H9 (cell line): ENCODE results near the gene KCNE1. TPM values are rescaled to one million over a fixed set of nuclear protein-coding genes. Genes with fewer than 3 reads are reported as not detected.
"Not testable (repeated sequence)": the region's sequence is repeated elsewhere in the genome, so short reads cannot be mapped to it uniquely, and the experiment has no call there.

Experiments
- DNase-seq: peaks from one replicate; pipeline ENCODE4 v3.0.0-alpha.2; 2017
- H2AFZ ChIP-seq: one replicate; pipeline ENCODE4 v1.6.1; 2013; ENCODE audit warnings: mild to moderate bottlenecking, low read length, control low read depth, moderate library complexity
- H2AK5ac ChIP-seq: 2 replicates; pipeline ENCODE4 v1.6.1; 2013; ENCODE audit warnings: low read length, control low read depth, mixed read lengths; ENCODE audit not compliant: insufficient read length
- H2BK120ac ChIP-seq: one replicate; pipeline ENCODE4 v1.6.1; 2013; ENCODE audit warnings: low read depth, mild to moderate bottlenecking, low read length, control low read depth, inconsistent platforms; ENCODE audit not compliant: poor library complexity, severe bottlenecking
- H2BK12ac ChIP-seq: 2 replicates; pipeline ENCODE4 v1.6.1; 2013; ENCODE audit warnings: low read length, control low read depth, mixed read lengths, low read depth; ENCODE audit not compliant: insufficient read length
- H2BK15ac ChIP-seq: 2 replicates; pipeline ENCODE4 v1.6.1; 2013; ENCODE audit warnings: low read depth, low read length, control low read depth
- H2BK20ac ChIP-seq: one replicate; pipeline ENCODE4 v1.6.1; 2013; ENCODE audit warnings: low read depth, mild to moderate bottlenecking, low read length, control low read depth, inconsistent platforms; ENCODE audit not compliant: poor library complexity, severe bottlenecking
- H2BK5ac ChIP-seq: 2 replicates; pipeline ENCODE4 v1.6.1; 2013; ENCODE audit warnings: low read length, control low read depth, mixed read lengths; ENCODE audit not compliant: insufficient read length
- H3K14ac ChIP-seq: 2 replicates; pipeline ENCODE4 v1.6.1; 2013; ENCODE audit warnings: low read length, control low read depth; ENCODE audit not compliant: insufficient read depth
- H3K18ac ChIP-seq: 2 replicates; pipeline ENCODE4 v1.6.1; 2013; ENCODE audit warnings: low read depth, mild to moderate bottlenecking, mixed read lengths, low read length, control low read depth; ENCODE audit not compliant: insufficient read length
- H3K23ac ChIP-seq: 2 replicates; pipeline ENCODE4 v1.6.1; 2013; ENCODE audit warnings: low read length, control low read depth, mixed read lengths, low read depth; ENCODE audit not compliant: insufficient read length
- H3K23me2 ChIP-seq: 2 replicates; pipeline ENCODE4 v1.6.1; 2013; ENCODE audit warnings: low read depth, mild to moderate bottlenecking, mixed read lengths, low read length, control low read depth; ENCODE audit not compliant: insufficient read length, poor library complexity, severe bottlenecking
- H3K27ac ChIP-seq: 2 replicates; pipeline ENCODE4 v1.5.1; 2013; ENCODE audit warnings: low read length, control low read depth, mixed read lengths, low read depth; ENCODE audit not compliant: insufficient read length
- H3K27me3 ChIP-seq: 2 replicates; pipeline ENCODE4 v1.6.1; 2013; ENCODE audit warnings: low read length, control low read depth, inconsistent platforms; ENCODE audit not compliant: insufficient read depth
- H3K4ac ChIP-seq: 2 replicates; pipeline ENCODE4 v1.6.1; 2013; ENCODE audit warnings: low read depth, mild to moderate bottlenecking, control low read depth, inconsistent platforms, low read length, moderate library complexity
- H3K4me1 ChIP-seq: 2 replicates; pipeline ENCODE4 v1.6.1; 2013; ENCODE audit warnings: low read length, control low read depth, inconsistent platforms; ENCODE audit not compliant: insufficient read depth
- H3K4me2 ChIP-seq: 2 replicates; pipeline ENCODE4 v1.6.1; 2013; ENCODE audit warnings: low read length, control low read depth, mixed read lengths; ENCODE audit not compliant: insufficient read length, insufficient read depth
- H3K56ac ChIP-seq: 2 replicates; pipeline ENCODE4 v1.6.1; 2013; ENCODE audit warnings: low read depth, mild to moderate bottlenecking, mixed read lengths, low read length, control low read depth; ENCODE audit not compliant: insufficient read length
- H3K79me1 ChIP-seq: 2 replicates; pipeline ENCODE4 v1.6.1; 2013; ENCODE audit warnings: low read depth, mild to moderate bottlenecking, moderate library complexity, low read length, control low read depth, inconsistent platforms; ENCODE audit not compliant: insufficient read depth, poor library complexity, severe bottlenecking
- H3K79me2 ChIP-seq: 2 replicates; pipeline ENCODE4 v1.6.1; 2013; ENCODE audit warnings: low read length, control low read depth, inconsistent platforms; ENCODE audit not compliant: insufficient read depth
- H3K9ac ChIP-seq: 2 replicates; pipeline ENCODE4 v1.6.1; 2013; ENCODE audit warnings: low read length, control low read depth, mixed read lengths; ENCODE audit not compliant: insufficient read length; ENCODE audit errors: extremely low read depth
- H3K9me3 ChIP-seq: one replicate; pipeline ENCODE4 v1.6.1; 2013; ENCODE audit warnings: low read depth, low read length, inconsistent platforms; ENCODE audit not compliant: control insufficient read depth
- H3T11ph ChIP-seq: one replicate; pipeline ENCODE4 v1.6.1; 2013; ENCODE audit warnings: mild to moderate bottlenecking, low read length, control low read depth, inconsistent platforms
- H4K20me1 ChIP-seq: one replicate; pipeline ENCODE4 v1.6.1; 2013; ENCODE audit not compliant: control insufficient read depth, insufficient read length, insufficient read depth
- H4K5ac ChIP-seq: 2 replicates; pipeline ENCODE4 v1.6.1; 2013; ENCODE audit warnings: low read depth, mild to moderate bottlenecking, mixed read lengths, low read length, control low read depth; ENCODE audit not compliant: insufficient read length
- H4K8ac ChIP-seq: replicated peaks from 2 replicates; pipeline ENCODE4 v1.6.1; 2013; ENCODE audit warnings: low read length, control low read depth, mixed read lengths, low read depth; ENCODE audit not compliant: insufficient read length
- H4K91ac ChIP-seq: 2 replicates; pipeline ENCODE4 v1.6.1; 2013; ENCODE audit warnings: low read depth, mild to moderate bottlenecking, moderate library complexity, mixed read lengths, low read length, control low read depth; ENCODE audit not compliant: insufficient read length
- H3K27ac Mint-ChIP-seq, 3 experiments: 2 replicates in 2 of 3; 3 replicates in 1 of 3; pipeline ENCODE4 v1.8.0; 2020 to 2021; ENCODE audit warnings: mixed read lengths in 3 of 3, mild to moderate bottlenecking in 1 of 3, moderate library complexity in 1 of 3
- H3K27me3 Mint-ChIP-seq: 2 replicates; pipeline ENCODE4 v1.8.0; 2021; ENCODE audit warnings: low read depth, mild to moderate bottlenecking, moderate library complexity, mixed read lengths
- H3K36me3 Mint-ChIP-seq, 3 experiments: 2 replicates in 2 of 3; 3 replicates in 1 of 3; pipeline ENCODE4 v1.8.0; 2020 to 2021; ENCODE audit warnings: low read depth in 3 of 3, mixed read lengths in 3 of 3; ENCODE audit not compliant: insufficient read depth in 1 of 3
- H3K4me1 Mint-ChIP-seq, 2 experiments: 2 replicates each; pipeline ENCODE4 v1.8.0; 2020; ENCODE audit warnings: mixed read lengths in 2 of 2
- H3K4me3 Mint-ChIP-seq, 2 experiments: 2 replicates in 1 of 2; 3 replicates in 1 of 2; pipeline ENCODE4 v1.8.0; 2020 to 2021; ENCODE audit warnings: mild to moderate bottlenecking in 2 of 2, mixed read lengths in 2 of 2, moderate library complexity in 1 of 2
- H3K9me3 Mint-ChIP-seq, 2 experiments: 2 replicates in 1 of 2; 3 replicates in 1 of 2; pipeline ENCODE4 v1.8.0; 2020; ENCODE audit warnings: mild to moderate bottlenecking in 2 of 2, mixed read lengths in 2 of 2, moderate library complexity in 1 of 2
- WGBS: extraction: QIAGEN DNeasy Blood & Tissue Kit; methylation state at CpG from one replicate; pipeline ENCODE4 v1.1.7; 2013; ENCODE audit warnings: missing lambda C conversion rate, low lambda C conversion rate, mixed read lengths; ENCODE audit not compliant: insufficient read length; ENCODE audit errors: extremely low coverage; 5-methylcytosine and 5-hydroxymethylcytosine counted together
- total RNA-seq: library from RNA; stranded (reverse); gene quantifications from 2 replicates; pipeline ENCODE4 v1.2.1, GENCODE V29; 2021

The KCNE1 gene
- total RNA-seq, 1 experiment from 2014 or later = 0.28 TPM

DNA sequence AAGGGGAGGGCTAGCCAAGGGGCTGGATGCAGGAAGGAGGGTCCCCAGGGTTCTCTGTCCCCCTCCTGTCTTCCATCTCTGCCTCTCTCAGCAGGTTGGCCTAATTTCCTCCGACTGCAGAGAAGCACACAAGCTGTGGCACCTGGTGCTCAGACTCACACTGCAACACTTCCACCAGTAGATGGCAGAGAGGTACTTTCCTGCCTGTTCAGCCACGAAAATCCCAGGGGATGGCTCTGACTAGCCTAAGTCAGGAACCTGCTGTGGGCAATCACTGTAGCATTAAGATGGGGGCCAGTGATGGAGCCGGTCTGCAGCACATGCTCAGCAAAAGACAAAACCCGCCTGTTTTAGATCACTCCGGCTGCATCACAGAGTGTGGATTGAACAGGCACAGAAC, 82.3 kb downstream of the KCNE1 start:
- H2BK15ac ChIP-seq = not testable (repeated sequence)

GRCh38 chr21:34428441-34428840, 83.6 kb downstream of the KCNE1 start:
- H2AK5ac ChIP-seq, H2BK5ac ChIP-seq, H3K9me3 Mint-ChIP-seq, H4K91ac ChIP-seq, H4K20me1 ChIP-seq, H3K27me3 Mint-ChIP-seq, H2BK12ac ChIP-seq, H3T11ph ChIP-seq, H3K27me3 ChIP-seq, H3K4me1 Mint-ChIP-seq, H3K14ac ChIP-seq, H3K4me2 ChIP-seq, H3K27ac Mint-ChIP-seq, H2BK120ac ChIP-seq, H3K36me3 Mint-ChIP-seq, H4K8ac ChIP-seq, H3K23me2 ChIP-seq, H2AFZ ChIP-seq, H3K79me2 ChIP-seq, H4K5ac ChIP-seq, H3K79me1 ChIP-seq, H3K4me3 Mint-ChIP-seq, H2BK20ac ChIP-seq, H3K9ac ChIP-seq, H3K9me3 ChIP-seq, H3K56ac ChIP-seq, H2BK15ac ChIP-seq, H3K4me1 ChIP-seq, H3K4ac ChIP-seq, H3K18ac ChIP-seq, DNase-seq, H3K27ac ChIP-seq, H3K23ac ChIP-seq: not testable (repeated sequence)
- WGBS = no CpG with 5 or more reads among the region's 6 CpGs

More for the DNA sequence above, 82.3 kb downstream of the KCNE1 start:
- not testable (repeated sequence) for H2BK12ac ChIP-seq, H4K91ac ChIP-seq, H3K4me2 ChIP-seq, H3K23me2 ChIP-seq, H2AFZ ChIP-seq, H3K27ac ChIP-seq, H3K4ac ChIP-seq, H2AK5ac ChIP-seq, H3K18ac ChIP-seq, H3K9ac ChIP-seq, DNase-seq, H4K8ac ChIP-seq, H4K5ac ChIP-seq, H2BK5ac ChIP-seq, H3K27me3 ChIP-seq, H2BK120ac ChIP-seq, H3K4me1 Mint-ChIP-seq, H3K27me3 Mint-ChIP-seq, H3K27ac Mint-ChIP-seq, H3K9me3 Mint-ChIP-seq, H3K9me3 ChIP-seq, H3K79me2 ChIP-seq, H2BK20ac ChIP-seq, H3K79me1 ChIP-seq, H3K14ac ChIP-seq, H3K56ac ChIP-seq, H4K20me1 ChIP-seq, H3K36me3 Mint-ChIP-seq, H3K23ac ChIP-seq, H3K4me1 ChIP-seq, H3K4me3 Mint-ChIP-seq, H3T11ph ChIP-seq
- WGBS = no CpG with 5 or more reads among the region's 5 CpGs
